Measurements from ENCODE around the gene CD109. TPM values are rescaled to one million over a fixed set of nuclear protein-coding genes. Genes with fewer than 3 reads are reported as not detected.
A peak's percentile ranks its signal among the peaks of the same experiment; 100 is the strongest.

The CD109 gene
- total and polyA plus RNA-seq, 2 of the 8 experiments (the other 6 are each of a cell fraction or from before 2014, with no cell fraction given): 1.4 to 5.3 TPM

- TF ChIP-seq GABPA (IDR thresholded peaks at IDR 0.05; ENCODE audit: borderline replicate concordance, insufficient read depth, low read length): no peak
- TF ChIP-seq E2F6 (IDR thresholded peaks at IDR 0.05): peak; percentile 95
- peak; percentile 79 for TF ChIP-seq PHF8 (conservative IDR thresholded peaks at IDR 0.05; ENCODE audit: low read depth, low read length)
- peak in 1 of 2 experiments; percentile 30; a peak in 2 of 4 replicates for TF ChIP-seq SIN3A (conservative IDR thresholded peaks at IDR 0.05 in 1 of 2, IDR thresholded peaks at IDR 0.05 in 1 of 2; ENCODE audit: low read depth in 1 of 2, low read length in 2 of 2)
- TF ChIP-seq TCF12 (IDR thresholded peaks at IDR 0.05; ENCODE audit: low read depth, low read length): no peak
- TF ChIP-seq HDAC2 (IDR thresholded peaks at IDR 0.05; ENCODE audit: borderline replicate concordance in 1 of 2, low read depth in 2 of 2, low read length in 2 of 2): 0 out of 4 replicates have a peak, but pooled peaks of 1 of the 2 experiments have one; percentile 5
- no peak for TF ChIP-seq SAP30 (IDR thresholded peaks at IDR 0.05; ENCODE audit: insufficient read depth, insufficient replicate concordance, low read length)
- no peak for TF ChIP-seq ATF3 (IDR thresholded peaks at IDR 0.05; ENCODE audit: insufficient read depth, low read depth, low read length)
- peak; percentile 69 for TF ChIP-seq SP1 (IDR thresholded peaks at IDR 0.05; ENCODE audit: low read depth, low read length)
- no peak for TF ChIP-seq ZNF274 (IDR thresholded peaks at IDR 0.05; ENCODE audit: borderline replicate concordance, extremely low read depth, low read length)
- no peak for TF ChIP-seq MAFK (IDR thresholded peaks at IDR 0.05; ENCODE audit: low read depth, low read length)
- TF ChIP-seq BCL11A (IDR thresholded peaks at IDR 0.05; ENCODE audit: low read depth in 2 of 2, low read length in 2 of 2): no peak
- no peak for TF ChIP-seq RXRA (IDR thresholded peaks at IDR 0.05; ENCODE audit: insufficient read depth, low read depth, low read length)
- no peak for TF ChIP-seq BACH1 (IDR thresholded peaks at IDR 0.05; ENCODE audit: low read length)
- no peak for TF ChIP-seq RBBP5 (IDR thresholded peaks at IDR 0.05; ENCODE audit: borderline replicate concordance, low read depth, low read length)
- TF ChIP-seq KDM5A (IDR thresholded peaks at IDR 0.05; ENCODE audit: low read length): no peak
- no peak for TF ChIP-seq HDAC6 (IDR thresholded peaks at IDR 0.05; ENCODE audit: low read depth, low read length)
- no peak for TF ChIP-seq KDM1A (IDR thresholded peaks at IDR 0.05; ENCODE audit: borderline replicate concordance, low read length)
- TF ChIP-seq SUZ12 (IDR thresholded peaks at IDR 0.05; ENCODE audit: low read length): no peak
- TF ChIP-seq TAF1 (IDR thresholded peaks at IDR 0.05; ENCODE audit: low read depth, low read length): peak; percentile 77; the same call in 1 of the 2 replicates
- no peak for TF ChIP-seq CHD2 (IDR thresholded peaks at IDR 0.05; ENCODE audit: low read length)
- TF ChIP-seq TAF7 (optimal IDR thresholded peaks at IDR 0.05; ENCODE audit: borderline replicate concordance, low read depth, low read length): no peak
These were observed 42.2 kb upstream of the CD109 start, which contains the start of gene SLC17A5 (continued) for GRCh38 chr6:73653571-73654424.

Measured in H1 (cell line).